SKM-1 treated with dmso at 0.1 percent for 144 hours (cell line): ENCODE measurements around the gene GTF2E1.
"Not testable (repeated sequence)": the region's sequence is repeated elsewhere in the genome, so short reads cannot be mapped to it uniquely, and the experiment has no call there.

Experiments used
- DNase-seq: peaks from one replicate; lab custom pipeline; 2025; ENCODE audit not compliant: unreplicated experiment; lab: John Stamatoyannopoulos, UW

The GTF2E1 gene

DNA sequence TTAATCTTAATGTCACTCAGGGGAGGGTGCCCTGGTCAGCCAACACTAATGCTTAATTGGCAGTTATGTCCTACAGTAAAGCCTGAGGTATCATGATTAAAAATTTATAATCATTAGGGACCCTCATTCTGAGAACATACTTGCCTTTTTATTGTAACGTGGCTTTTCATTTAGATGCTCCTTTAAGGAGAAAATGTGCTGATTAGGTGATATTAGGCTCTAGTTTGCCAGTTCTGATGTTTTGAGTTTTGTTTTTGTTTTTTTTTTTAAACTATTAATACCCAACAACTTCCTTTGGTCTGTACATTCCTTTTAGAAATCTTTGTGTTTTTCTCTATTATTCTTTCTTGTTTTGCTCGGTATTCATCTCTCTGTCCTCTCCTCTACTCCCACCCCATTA, 10.3 kb downstream of the GTF2E1 start:
- DNase-seq: no peak

DNA sequence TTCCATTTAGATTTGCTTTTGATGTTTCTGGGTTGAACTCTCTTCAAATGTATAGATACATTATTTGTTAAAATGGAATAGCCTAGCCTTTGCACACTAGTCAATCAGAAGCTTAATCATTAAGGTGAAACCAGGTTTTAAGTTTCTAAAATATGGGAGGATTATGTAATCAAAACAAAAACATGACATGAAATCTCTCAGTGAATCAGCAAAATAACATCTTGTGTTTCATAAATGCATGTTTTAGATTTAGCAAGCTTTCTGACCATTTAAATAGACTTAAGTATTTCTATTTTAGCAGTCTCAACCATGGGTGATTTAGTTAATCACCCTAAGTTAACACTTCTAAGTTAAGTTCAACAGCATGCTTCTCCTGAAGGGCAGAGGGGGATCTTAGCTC, 11.3 kb downstream of the GTF2E1 start:
- DNase-seq: no peak

DNA sequence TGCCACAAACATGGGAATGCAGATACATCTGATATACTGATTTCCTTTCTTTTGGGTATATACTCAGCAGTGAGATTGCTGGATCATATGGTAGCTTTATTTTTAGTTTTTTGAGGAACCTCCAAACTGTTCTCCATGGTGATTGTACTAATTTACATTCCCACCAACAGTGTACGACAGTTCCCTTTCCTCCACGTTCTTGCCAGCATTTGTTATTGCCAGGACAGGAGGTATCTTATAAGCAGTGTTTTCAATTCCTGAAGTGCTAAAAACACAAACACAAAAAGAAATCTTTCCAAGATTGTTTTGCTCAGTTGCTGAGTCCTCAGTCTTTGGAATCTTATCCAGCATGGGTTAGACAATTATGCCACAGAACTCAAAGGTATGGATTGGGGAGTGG, 13.5 kb downstream of the GTF2E1 start:
- no peak for DNase-seq

GRCh38 chr3:120758551-120758950, 16.0 kb downstream of the GTF2E1 start:
- not testable (repeated sequence) for DNase-seq

DNA sequence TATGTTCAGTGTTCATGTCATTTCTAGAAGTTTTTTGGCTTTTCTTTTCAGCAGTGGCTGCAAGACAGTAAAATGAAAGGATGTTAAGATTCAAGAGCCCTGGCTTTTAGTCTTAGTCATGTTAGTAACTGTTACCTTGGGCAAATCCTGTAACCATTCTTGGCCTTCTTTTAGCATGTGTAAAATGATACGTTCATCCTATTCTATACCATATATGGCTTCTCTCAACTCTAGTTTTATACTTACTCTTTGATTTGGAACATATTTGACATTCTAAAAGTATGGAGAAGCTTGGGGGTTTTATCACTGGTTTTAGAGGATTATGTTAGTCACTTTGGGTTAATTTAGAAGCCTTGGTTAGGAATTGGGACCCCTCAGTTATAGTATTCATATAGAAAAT, 20.1 kb downstream of the GTF2E1 start:
- no peak for DNase-seq

DNA sequence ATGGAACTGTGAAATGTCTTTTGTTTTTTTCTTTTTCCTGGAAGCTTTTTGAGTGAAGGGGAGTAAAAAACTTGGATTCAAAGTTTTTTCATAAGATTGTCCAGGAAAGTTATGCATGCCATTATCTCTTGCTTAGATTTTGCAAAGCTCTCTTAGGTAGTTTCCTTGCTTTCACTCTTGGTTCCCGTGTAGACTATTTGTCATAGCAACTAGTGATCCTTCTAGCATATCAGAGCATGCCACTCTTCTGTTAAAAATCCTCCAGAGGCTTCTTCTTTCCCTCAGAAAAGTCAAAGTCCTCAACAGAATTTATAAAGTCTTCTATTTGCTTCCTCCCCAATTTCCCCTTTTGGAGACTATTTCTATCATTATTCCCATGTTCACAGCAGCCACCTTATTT, 21.1 kb downstream of the GTF2E1 start:
- no peak for DNase-seq

- DNase-seq: no peak
Observed at GRCh38 chr3:120764206-120764605, 21.7 kb downstream of the GTF2E1 start.

DNA sequence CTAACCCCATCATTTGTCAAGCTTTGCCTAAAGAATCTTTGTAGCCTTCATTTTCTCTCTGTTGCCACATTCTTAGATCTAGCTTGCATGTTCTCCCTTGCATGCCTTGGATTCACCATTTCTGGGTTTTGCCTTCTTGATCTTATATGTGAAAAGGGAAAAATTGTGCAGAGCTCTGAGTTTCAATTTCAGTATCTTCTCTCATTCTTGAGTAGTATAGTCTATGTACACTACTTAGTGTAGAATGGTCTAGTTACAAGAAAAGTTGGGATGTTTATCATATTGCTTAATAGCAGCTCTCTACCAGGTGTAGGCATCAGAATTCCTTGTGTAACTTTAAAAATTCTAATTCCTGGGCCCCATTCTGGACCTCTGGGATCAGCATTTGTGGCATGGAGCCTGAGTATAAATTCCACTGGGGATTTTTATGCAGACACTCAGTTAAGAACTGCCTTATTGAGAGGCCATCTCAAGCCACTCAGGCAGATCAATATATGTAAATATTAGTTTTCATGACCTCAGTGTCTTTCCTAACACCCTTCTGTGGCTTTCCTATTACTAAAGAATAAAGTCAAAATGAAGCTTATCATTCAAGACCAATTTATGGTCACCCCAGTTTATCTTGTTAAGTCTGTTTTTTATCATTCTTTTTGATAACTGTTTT, 23.4 kb downstream of the GTF2E1 start:
- DNase-seq: no peak

DNA sequence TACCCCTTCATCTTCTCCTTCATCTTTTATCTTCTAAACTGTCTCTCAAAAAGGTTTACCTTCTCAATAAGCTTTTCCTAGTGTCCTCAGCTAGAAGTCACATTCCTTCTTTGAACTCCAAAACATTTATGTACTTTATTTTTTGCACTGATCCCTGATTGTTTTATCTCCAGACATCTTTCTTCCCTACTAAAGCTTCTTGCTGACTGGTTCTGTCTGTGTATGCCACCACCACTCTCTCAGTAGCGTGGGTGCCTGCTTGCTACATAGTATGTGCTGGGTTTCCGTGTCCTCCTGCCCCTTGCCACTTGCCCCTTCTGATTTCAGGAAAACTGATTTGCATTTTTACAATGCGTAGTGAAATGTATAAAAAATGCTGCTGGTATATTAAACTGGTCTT, 24.0 kb downstream of the GTF2E1 start:
- no peak for DNase-seq

DNA sequence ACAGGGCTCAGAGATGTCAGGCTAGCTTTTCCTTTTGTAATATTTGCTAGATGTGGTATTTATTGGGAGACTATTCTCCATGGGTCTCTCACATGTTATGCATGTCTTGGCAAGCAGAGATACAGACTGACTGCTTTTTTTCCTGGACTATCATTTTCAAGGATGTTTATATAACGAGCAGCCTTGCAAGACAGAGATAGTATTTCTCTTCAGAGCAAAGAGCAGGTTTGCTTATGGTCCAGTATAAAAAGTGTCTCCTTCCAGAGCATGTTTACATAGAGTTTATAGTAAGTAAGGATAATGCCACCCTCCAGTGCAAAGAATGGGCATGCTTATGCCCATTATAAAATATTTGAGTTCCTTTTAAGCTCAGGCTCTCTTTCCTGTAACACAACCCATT, 24.6 kb downstream of the GTF2E1 start:
- DNase-seq: no peak

DNA sequence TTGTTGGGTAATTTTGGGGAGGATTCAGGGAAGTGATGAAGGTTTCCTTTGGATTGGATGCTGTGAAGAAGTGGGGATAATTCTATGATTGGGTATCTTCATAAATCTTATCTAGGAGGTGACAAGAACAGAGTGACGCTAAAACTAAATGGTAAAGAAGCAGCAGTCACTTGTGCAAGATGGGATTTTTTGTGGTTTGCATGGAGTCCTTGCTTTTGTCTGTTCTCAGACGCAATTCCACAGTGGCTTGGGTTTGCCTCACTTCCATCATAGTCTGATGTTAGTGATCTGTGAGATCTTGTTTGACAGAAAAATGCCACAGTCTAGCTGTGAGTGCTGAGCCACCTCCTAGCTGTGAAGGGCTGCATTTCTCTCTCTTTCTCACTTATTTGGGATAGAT, 26.9 kb downstream of the GTF2E1 start:
- DNase-seq: no peak

- no peak for DNase-seq
Observed at GRCh38 chr3:120770891-120771290, 28.3 kb downstream of the GTF2E1 start.

GRCh38 chr3:120772081-120772480, 29.5 kb downstream of the GTF2E1 start:
- DNase-seq: no peak

- no peak for DNase-seq
Observed at GRCh38 chr3:120773932-120774331, 31.4 kb downstream of the GTF2E1 start.

DNA sequence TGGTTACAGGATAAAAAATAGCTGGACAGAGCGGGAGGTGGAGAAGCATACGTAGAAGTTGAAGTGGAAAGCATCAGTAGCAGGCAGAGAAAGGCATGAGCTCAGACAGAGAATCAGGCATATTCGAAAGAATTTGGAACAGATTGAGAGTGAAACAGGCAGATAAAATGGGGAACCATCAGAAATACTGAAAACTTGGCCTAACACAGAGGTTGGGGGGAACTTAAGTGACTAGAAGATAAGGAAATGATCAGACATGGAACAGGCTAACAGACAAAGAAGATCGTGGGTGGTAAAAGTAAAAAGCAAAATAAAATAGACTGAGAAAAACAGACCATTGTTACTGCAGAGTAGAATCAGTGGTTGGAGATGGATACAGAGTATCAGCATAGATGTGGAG, 32.9 kb downstream of the GTF2E1 start:
- no peak for DNase-seq

DNA sequence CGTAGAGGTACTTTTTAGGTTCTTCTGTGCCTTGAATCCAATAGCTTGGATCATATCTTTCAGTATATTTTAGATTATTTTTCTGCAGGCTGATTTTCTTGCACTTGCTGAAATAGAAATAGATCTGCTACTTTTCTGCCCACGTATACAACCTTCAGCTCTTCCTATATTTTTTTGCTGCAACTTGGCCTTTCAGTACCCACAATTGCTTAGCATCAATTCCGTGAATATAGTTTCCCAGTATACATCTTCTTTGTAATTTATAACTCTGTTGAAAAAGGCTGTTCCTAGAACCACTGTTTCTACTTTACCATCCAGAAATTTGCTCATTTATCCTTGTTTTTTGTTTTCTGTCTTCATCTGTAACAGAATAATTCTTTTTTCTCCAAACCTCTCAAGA, 36.2 kb downstream of the GTF2E1 start:
- no peak for DNase-seq

GRCh38 chr3:120780977-120781376, 38.4 kb downstream of the GTF2E1 start:
- no peak for DNase-seq

- DNase-seq: not testable (repeated sequence)
Observed at GRCh38 chr3:120785832-120786231, 43.3 kb downstream of the GTF2E1 start.

DNA sequence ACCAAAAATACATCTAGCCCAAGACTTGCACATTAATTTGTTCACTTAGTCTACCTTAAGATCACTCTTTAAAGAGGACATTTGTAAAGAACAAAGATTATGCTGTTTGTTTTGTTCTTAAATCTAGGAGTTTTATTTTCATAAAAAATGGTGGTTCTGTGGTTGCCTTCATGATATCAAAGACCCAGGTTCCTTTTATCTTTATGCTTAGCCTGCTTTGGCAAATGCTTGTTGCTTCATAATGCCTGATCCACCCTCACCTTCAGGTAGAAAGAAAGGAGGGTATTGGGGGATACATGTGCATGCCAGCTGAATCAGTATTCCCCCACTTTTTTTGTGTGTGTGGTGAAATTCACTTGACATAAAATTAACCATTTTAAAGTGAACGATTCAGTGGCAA, 48.5 kb downstream of the GTF2E1 start:
- DNase-seq: no peak

- DNase-seq: no peak
Observed at GRCh38 chr3:120791913-120792312, 49.4 kb downstream of the GTF2E1 start.

- DNase-seq: no peak
Observed at GRCh38 chr3:120793601-120794000, 51.1 kb downstream of the GTF2E1 start.

DNA sequence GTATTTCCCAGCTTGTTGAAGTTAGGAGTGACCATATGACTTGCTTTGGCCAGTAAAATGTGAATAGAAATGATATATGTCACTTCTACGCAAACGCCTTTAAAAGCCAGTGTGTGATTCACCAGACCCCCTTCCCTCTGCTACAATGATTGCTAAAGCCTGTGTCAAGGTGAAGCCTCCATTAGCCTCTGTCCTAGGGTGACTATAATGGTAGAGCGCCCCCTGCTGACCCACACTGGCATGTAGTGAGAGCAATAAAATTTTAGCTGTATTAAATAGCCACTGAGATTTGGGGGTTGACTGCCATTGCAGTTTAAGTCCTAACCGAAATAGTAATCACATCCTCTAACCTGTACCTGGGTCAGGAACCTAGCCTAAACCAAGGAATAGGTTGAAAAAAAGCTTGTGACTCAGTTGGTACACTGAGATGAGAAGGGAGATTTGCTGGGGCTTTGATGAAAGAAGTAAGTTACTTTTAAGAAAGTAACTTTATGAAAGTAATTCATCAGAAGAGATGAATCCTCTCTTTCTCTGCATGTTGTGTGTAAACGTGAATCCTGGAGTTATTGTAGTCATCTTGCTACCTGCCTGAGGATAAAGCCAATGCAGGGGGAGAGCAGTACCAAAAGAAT, 52.6 kb downstream of the GTF2E1 start:
- peak; percentile 58 for DNase-seq

- no peak for DNase-seq
Observed at GRCh38 chr3:120795959-120796358, 53.4 kb downstream of the GTF2E1 start.
